Transverse colon (tissue), 3 donors: Measurements from ENCODE around the gene ONECUT1.

ENCODE experiments used
- CTCF ChIP-seq, 5 experiments: fragments of 200-600 bp in 3 of 5; fragments of 450-650 bp in 2 of 5; sonication (generic) in 3 of 5; IDR thresholded peaks; 1 replicate in 2 of 5; 2 replicates in 3 of 5; pipeline ENCODE4 v1.5.1; 2016 to 2017; ENCODE audit warnings: antibody characterized with exemption in 5 of 5, inconsistent platforms in 3 of 5, mild to moderate bottlenecking in 2 of 5, moderate library complexity in 1 of 5
- POLR2A ChIP-seq: fragments of 450-650 bp; IDR thresholded peaks from one replicate; pipeline ENCODE4 v1.6.1; 2016; ENCODE audit warnings: antibody characterized with exemption, mild to moderate bottlenecking, moderate library complexity

- TF ChIP-seq CTCF (IDR thresholded peaks at IDR 0.05): no peak
- no peak for TF ChIP-seq POLR2A
These were observed 40.9 kb downstream of the ONECUT1 start for GRCh38 chr15:52749258-52749657.
